GM19452 (cell line): ENCODE measurements around the gene TMEM204.

Experiments used
- ATAC-seq: cut with Tn5 transposase; IDR thresholded peaks from one replicate; pipeline ENCODE4 v1.9.1; 2021; ENCODE audit not compliant: unreplicated experiment

Gene TMEM204

GRCh38 chr16:1498899-1499676 lies 34.4 kb upstream of the TMEM204 start:
- no peak for ATAC-seq

GRCh38 chr16:1499756-1500464 lies 33.6 kb upstream of the TMEM204 start:
- no peak for ATAC-seq

GRCh38 chr16:1500465-1501150 lies 32.9 kb upstream of the TMEM204 start:
- no peak for ATAC-seq

- no peak for ATAC-seq
Measured at GRCh38 chr16:1501630-1502029, 31.8 kb upstream of the TMEM204 start.

GRCh38 chr16:1502092-1503004 lies 31.1 kb upstream of the TMEM204 start:
- no peak for ATAC-seq

- ATAC-seq, result no peak
Measured at GRCh38 chr16:1503110-1503955, 30.1 kb upstream of the TMEM204 start.

GRCh38 chr16:1505073-1505844 lies 28.2 kb upstream of the TMEM204 start:
- ATAC-seq, result no peak

GRCh38 chr16:1505912-1506311 lies 27.6 kb upstream of the TMEM204 start:
- no peak for ATAC-seq

- ATAC-seq, result no peak
Measured at GRCh38 chr16:1506494-1507213, 26.8 kb upstream of the TMEM204 start.

GRCh38 chr16:1508494-1509187 lies 24.8 kb upstream of the TMEM204 start:
- no peak for ATAC-seq

GRCh38 chr16:1509307-1510221 lies 23.9 kb upstream of the TMEM204 start:
- ATAC-seq, result no peak

- ATAC-seq, result no peak
Measured at GRCh38 chr16:1510272-1510671, 23.2 kb upstream of the TMEM204 start.

GRCh38 chr16:1510941-1511351 lies 22.5 kb upstream of the TMEM204 start:
- no peak for ATAC-seq

- ATAC-seq, result no peak
Measured at GRCh38 chr16:1511662-1512569, 21.6 kb upstream of the TMEM204 start.

GRCh38 chr16:1512774-1513173 lies 20.7 kb upstream of the TMEM204 start:
- no peak for ATAC-seq

GRCh38 chr16:1514507-1514906 lies 19.0 kb upstream of the TMEM204 start:
- no peak for ATAC-seq
